ENCODE measurements around the gene ADRM1. TPM values are rescaled to one million over a fixed set of nuclear protein-coding genes. Genes with fewer than 3 reads are reported as not detected.

The ADRM1 gene
- total and polyA plus RNA-seq, 2 of the 4 experiments (the other 2 are of a cell fraction) = 103 to 149 TPM

- Histone ChIP-seq H3K18ac (ENCODE audit: low read depth, low read length) (no peak overlapping the region), H2BK20ac (ENCODE audit: low read depth, low read length) (no peak overlapping the region), H3K9me3 (ENCODE audit: control insufficient read depth, insufficient read depth, low read length) (no peaks in the 10 kb centered on the region), H4K5ac (ENCODE audit: low read depth, low read length) (no peak overlapping the region), H3K4me1 (ENCODE audit: control insufficient read depth, insufficient read depth, low read length) (no peaks in the 10 kb centered on the region; the same call in 1 of the 2 replicates), H2BK5ac (ENCODE audit: low read depth, low read length, poor library complexity, severe bottlenecking) (no peak overlapping the region), H3K4me3 (ENCODE audit: insufficient read depth, low read depth, low read length) (no peak overlapping the region), H3K27ac (ENCODE audit: insufficient read depth, low read length) (no peak overlapping the region), H3K9ac (ENCODE audit: low read depth, low read length) (no peak overlapping the region), H2BK120ac (ENCODE audit: low read depth, low read length) (no peak overlapping the region), H4K91ac (ENCODE audit: insufficient read depth, low read depth, low read length) (no peak overlapping the region), H3K23ac (ENCODE audit: low read depth, low read length) (no peak overlapping the region), H3K27me3 (ENCODE audit: control insufficient read depth, insufficient read depth, low read length) (no peaks in the 10 kb centered on the region), H2AFZ (replicated peaks; ENCODE audit: low read length, poor library complexity) (peak overlapping the region; percentile 21), H2AK9ac (replicated peaks; ENCODE audit: low read depth, low read length, poor library complexity) (peak overlapping the region; percentile 65), H2BK15ac (ENCODE audit: low read depth, low read length) (no peak overlapping the region), H3K79me1 (ENCODE audit: low read depth in 1 of 2, low read length in 2 of 2) (no peaks in the 10 kb centered on the region), H3K14ac (replicated peaks; ENCODE audit: low read depth, low read length) (no peak overlapping the region), H4K20me1 (ENCODE audit: insufficient read depth, low read length) (no peaks in the 10 kb centered on the region), H4K8ac (ENCODE audit: low read depth in 2 of 2, low read length in 2 of 2) (no peak overlapping the region), H3K4ac (ENCODE audit: low read depth, low read length) (no peak overlapping the region), H3K36me3 (ENCODE audit: control insufficient read depth, insufficient read depth, low read length) (peaks cover 6% of the 10 kb centered on the region; the same call in 1 of the 2 replicates), H2AK5ac (ENCODE audit: low read depth, low read length) (no peak overlapping the region; the same call in 1 of the 2 replicates), H3K4me2 (ENCODE audit: low read depth, low read length) (no peak overlapping the region), H3K9me1 (ENCODE audit: insufficient read depth, low read length) (peaks cover 2% of the 10 kb centered on the region; the same call in 1 of the 2 replicates), H3K56ac (ENCODE audit: extremely low read depth, insufficient read depth, low read length) (no peak overlapping the region)
- BruUV-seq (replicated peaks) = no TSS peak
- dilution Hi-C loops (cut with HindIII; ENCODE audit: low sequenced_read_pairs, unreplicated experiment) = no loop called here
- WGBS, 2 experiments (ENCODE audit: extremely low coverage in 2 of 2, insufficient read length in 1 of 2) = 96% methylated on average over 17 of the region's 34 CpGs; no CpG with 5 or more reads in 1 of the 2 experiments
- DNase-seq = no peak
- intact Hi-C loops (cut with micrococcal nuclease) = no loop called here
- in situ Hi-C loops (cut with MboI; ENCODE audit: low sequenced_read_pairs) = no loop called here
- ChIA-PET CTCF (no interaction called here), POLR2A (ENCODE audit: unreplicated experiment) (no interaction called here)
- TF ChIP-seq MAZ (IDR thresholded peaks at IDR 0.05; ENCODE audit: borderline replicate concordance, low read depth, low read length) = no peak
- no peak for TF ChIP-seq RFX5 (IDR thresholded peaks at IDR 0.05; ENCODE audit: low read depth, low read length)
- no peak for TF ChIP-seq RAD21 (IDR thresholded peaks at IDR 0.05; ENCODE audit: low read length)
- TF ChIP-seq BHLHE40 (IDR thresholded peaks at IDR 0.05; ENCODE audit: low read depth, low read length) = no peak
- no peak for TF ChIP-seq CEBPB (IDR thresholded peaks at IDR 0.05; ENCODE audit: low read depth, low read length)
- no peak for TF ChIP-seq MAFK (IDR thresholded peaks at IDR 0.05; ENCODE audit: low read depth, low read length)
- TF ChIP-seq USF2 (IDR thresholded peaks at IDR 0.05; ENCODE audit: low read depth, low read length) = no peak
- no peak for TF ChIP-seq MXI1 (IDR thresholded peaks at IDR 0.05; ENCODE audit: borderline replicate concordance, low read depth, low read length)
- TF ChIP-seq CHD1 (IDR thresholded peaks at IDR 0.05; ENCODE audit: low read depth, low read length) = no peak
- TF ChIP-seq, protein P1, sequence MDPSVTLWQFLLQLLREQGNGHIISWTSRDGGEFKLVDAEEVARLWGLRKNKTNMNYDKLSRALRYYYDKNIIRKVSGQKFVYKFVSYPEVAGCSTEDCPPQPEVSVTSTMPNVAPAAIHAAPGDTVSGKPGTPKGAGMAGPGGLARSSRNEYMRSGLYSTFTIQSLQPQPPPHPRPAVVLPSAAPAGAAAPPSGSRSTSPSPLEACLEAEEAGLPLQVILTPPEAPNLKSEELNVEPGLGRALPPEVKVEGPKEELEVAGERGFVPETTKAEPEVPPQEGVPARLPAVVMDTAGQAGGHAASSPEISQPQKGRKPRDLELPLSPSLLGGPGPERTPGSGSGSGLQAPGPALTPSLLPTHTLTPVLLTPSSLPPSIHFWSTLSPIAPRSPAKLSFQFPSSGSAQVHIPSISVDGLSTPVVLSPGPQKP (IDR thresholded peaks at IDR 0.05; ENCODE audit: borderline replicate concordance, low read depth, low read length) = no peak
- TF ChIP-seq, protein P2, sequence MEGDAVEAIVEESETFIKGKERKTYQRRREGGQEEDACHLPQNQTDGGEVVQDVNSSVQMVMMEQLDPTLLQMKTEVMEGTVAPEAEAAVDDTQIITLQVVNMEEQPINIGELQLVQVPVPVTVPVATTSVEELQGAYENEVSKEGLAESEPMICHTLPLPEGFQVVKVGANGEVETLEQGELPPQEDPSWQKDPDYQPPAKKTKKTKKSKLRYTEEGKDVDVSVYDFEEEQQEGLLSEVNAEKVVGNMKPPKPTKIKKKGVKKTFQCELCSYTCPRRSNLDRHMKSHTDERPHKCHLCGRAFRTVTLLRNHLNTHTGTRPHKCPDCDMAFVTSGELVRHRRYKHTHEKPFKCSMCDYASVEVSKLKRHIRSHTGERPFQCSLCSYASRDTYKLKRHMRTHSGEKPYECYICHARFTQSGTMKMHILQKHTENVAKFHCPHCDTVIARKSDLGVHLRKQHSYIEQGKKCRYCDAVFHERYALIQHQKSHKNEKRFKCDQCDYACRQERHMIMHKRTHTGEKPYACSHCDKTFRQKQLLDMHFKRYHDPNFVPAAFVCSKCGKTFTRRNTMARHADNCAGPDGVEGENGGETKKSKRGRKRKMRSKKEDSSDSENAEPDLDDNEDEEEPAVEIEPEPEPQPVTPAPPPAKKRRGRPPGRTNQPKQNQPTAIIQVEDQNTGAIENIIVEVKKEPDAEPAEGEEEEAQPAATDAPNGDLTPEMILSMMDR (conservative IDR thresholded peaks at IDR 0.05; ENCODE audit: low read depth, low read length) = no peak
- no peak for TF ChIP-seq RCOR1 (IDR thresholded peaks at IDR 0.05; ENCODE audit: insufficient replicate concordance, low read length)
- TF ChIP-seq FOS (IDR thresholded peaks at IDR 0.05; ENCODE audit: low read depth, low read length) = no peak
- no peak for TF ChIP-seq NFE2L2 (IDR thresholded peaks at IDR 0.05; ENCODE audit: low read depth, low read length)
- TF ChIP-seq SMC3 (IDR thresholded peaks at IDR 0.05; ENCODE audit: low read depth, low read length) = no peak
- no peak for TF ChIP-seq POLR2A (IDR thresholded peaks at IDR 0.05; ENCODE audit: low read depth, low read length)
- no peak for ATAC-seq (ENCODE audit: low read depth)
These were observed 43.8 kb downstream of the ADRM1 start for GRCh38 chr20:62346398-62347150.
